HepG2 (cell line): Measurements from ENCODE around the gene DNAJC5. TPM values are rescaled to one million over a fixed set of nuclear protein-coding genes. Genes with fewer than 3 reads are reported as not detected.

ENCODE experiments used
- CREB1 ChIP-seq, 2 experiments: fragments of 450-650 bp in 1 of 2; IDR thresholded peaks; 2 replicates each; pipeline ENCODE4 v1.6.1; 2016 to 2017; ENCODE audit warnings: control low read depth in 1 of 2, mild to moderate bottlenecking in 1 of 2, missing compliant biosample characterization in 1 of 2, missing genetic modification characterization in 1 of 2
- E2F2 ChIP-seq: sonication (generic); formaldehyde crosslinking; IDR thresholded peaks from 2 replicates; pipeline ENCODE4 v1.4.0; 2020; ENCODE audit warnings: missing genetic modification reagents, borderline replicate concordance
- ELF3 ChIP-seq: IDR thresholded peaks from 2 replicates; pipeline ENCODE4 v1.6.1; 2016; ENCODE audit warnings: missing genetic modification reagents, missing compliant biosample characterization
- EP300 ChIP-seq, 3 experiments: sonication (generic) in 1 of 3; formaldehyde crosslinking in 1 of 3; IDR thresholded peaks; 2 replicates each; pipeline versions ENCODE4 v1.5.1 to v1.6.1; 2011 to 2020; ENCODE audit warnings: low read depth in 2 of 3, low read length in 2 of 3, borderline replicate concordance in 1 of 3, improper control_type of control experiment in 1 of 3, mild to moderate bottlenecking in 1 of 3, missing genetic modification reagents in 1 of 3, moderate library complexity in 1 of 3
- ERF ChIP-seq: IDR thresholded peaks from 2 replicates; pipeline ENCODE4 v1.6.1; 2018; ENCODE audit warnings: missing biosample characterization, missing genetic modification reagents
- JUN ChIP-seq: sonication (generic); formaldehyde crosslinking; IDR thresholded peaks from 2 replicates; pipeline ENCODE4 v1.4.0; 2020; ENCODE audit warnings: mild to moderate bottlenecking, missing genetic modification reagents
- JUNB ChIP-seq: sonication (generic); formaldehyde crosslinking; IDR thresholded peaks from 2 replicates; pipeline ENCODE4 v1.8.0; 2022; ENCODE audit warnings: missing genetic modification reagents, mild to moderate bottlenecking, borderline replicate concordance
- MIER2 ChIP-seq: IDR thresholded peaks from 2 replicates; pipeline ENCODE4 v1.6.1; 2016; ENCODE audit warnings: missing biosample characterization, missing genetic modification reagents
- MIXL1 ChIP-seq: IDR thresholded peaks from 2 replicates; pipeline ENCODE4 v1.6.1; 2016
- POGZ ChIP-seq: sonication (generic); formaldehyde crosslinking; IDR thresholded peaks from 2 replicates; pipeline ENCODE4 v1.4.0; 2020; ENCODE audit warnings: mild to moderate bottlenecking, missing genetic modification reagents
- POLR2AphosphoS2 ChIP-seq: IDR thresholded peaks from 2 replicates; pipeline ENCODE4 v1.6.1; 2011; ENCODE audit warnings: low read depth, low read length, improper control_type of control experiment
- RCOR2 ChIP-seq: IDR thresholded peaks from 2 replicates; pipeline ENCODE4 v1.6.1; 2016; ENCODE audit warnings: missing biosample characterization, missing genetic modification reagents
- SALL1 ChIP-seq: sonication (generic); formaldehyde crosslinking; IDR thresholded peaks from 2 replicates; pipeline ENCODE4 v1.8.0; 2022; ENCODE audit warnings: mild to moderate bottlenecking, missing genetic modification reagents
- SIN3B ChIP-seq: fragments of 150-350 bp; IDR thresholded peaks from 2 replicates; pipeline ENCODE4 v1.6.1; 2014; ENCODE audit warnings: low read length
- SPEN ChIP-seq: sonication (generic); formaldehyde crosslinking; IDR thresholded peaks from 2 replicates; pipeline ENCODE4 v1.5.1; 2020; ENCODE audit warnings: low read depth, mild to moderate bottlenecking, missing genetic modification reagents
- STAG1 ChIP-seq: sonication (generic); formaldehyde crosslinking; IDR thresholded peaks from 2 replicates; pipeline ENCODE4 v1.4.0; 2020; ENCODE audit warnings: missing genetic modification reagents
- TCF12 ChIP-seq, 2 experiments: fragments of 450-650 bp in 1 of 2; sonication (generic) in 1 of 2; formaldehyde crosslinking in 1 of 2; IDR thresholded peaks; 2 replicates each; pipeline versions ENCODE4 v1.6.1 to v1.8.0; 2017 to 2022; ENCODE audit warnings: antibody characterized with exemption in 1 of 2, mild to moderate bottlenecking in 1 of 2, missing genetic modification reagents in 1 of 2, moderate library complexity in 1 of 2
- YEATS4 ChIP-seq: sonication (generic); formaldehyde crosslinking; IDR thresholded peaks from 2 replicates; pipeline ENCODE4 v1.4.0; 2020; ENCODE audit warnings: missing genetic modification reagents, borderline replicate concordance
- ZBTB21 ChIP-seq: sonication (generic); formaldehyde crosslinking; IDR thresholded peaks from 2 replicates; pipeline ENCODE4 v1.4.0; 2020; ENCODE audit warnings: missing genetic modification reagents
- ZBTB7B ChIP-seq: sonication (generic); formaldehyde crosslinking; IDR thresholded peaks from 2 replicates; pipeline ENCODE4 v1.4.0; 2020; ENCODE audit warnings: missing genetic modification reagents
- ZFP41 ChIP-seq: sonication (generic); formaldehyde crosslinking; IDR thresholded peaks from 2 replicates; pipeline ENCODE4 v1.4.0; 2020; ENCODE audit warnings: mild to moderate bottlenecking, missing genetic modification reagents, borderline replicate concordance
- ZFP82 ChIP-seq: sonication (generic); formaldehyde crosslinking; IDR thresholded peaks from 2 replicates; pipeline ENCODE4 v1.5.1; 2020; ENCODE audit warnings: mild to moderate bottlenecking, missing genetic modification reagents, borderline replicate concordance
- ZMYM2 ChIP-seq: sonication (generic); formaldehyde crosslinking; IDR thresholded peaks from 2 replicates; pipeline ENCODE4 v1.8.0; 2022; ENCODE audit warnings: mild to moderate bottlenecking, missing genetic modification reagents
- ZNF343 ChIP-seq: sonication (generic); formaldehyde crosslinking; IDR thresholded peaks from 2 replicates; pipeline ENCODE4 v1.4.0; 2020; ENCODE audit warnings: mild to moderate bottlenecking, missing genetic modification reagents
- ZNF546 ChIP-seq: sonication (generic); formaldehyde crosslinking; conservative IDR thresholded peaks from 2 replicates; pipeline ENCODE4 v1.8.1; 2023; ENCODE audit warnings: mild to moderate bottlenecking, missing genetic modification reagents
- ZNF710 ChIP-seq: sonication (generic); formaldehyde crosslinking; IDR thresholded peaks from 2 replicates; pipeline ENCODE4 v1.5.0; 2020; ENCODE audit warnings: mild to moderate bottlenecking, missing genetic modification reagents, borderline replicate concordance
- ZSCAN9 ChIP-seq: IDR thresholded peaks from 2 replicates; pipeline ENCODE4 v1.6.1; 2016; ENCODE audit warnings: borderline replicate concordance
- polyA plus RNA-seq, 8 experiments: library from polyadenylated mRNA; depleted of rRNA in 3 of 8; stranded (reverse) in 7 of 8; unstranded in 1 of 8; fragments of >200 nt; fragmentation: Illumina TruSeq in 4 of 8; extraction: Trizol in 4 of 8; gene quantifications; 2 replicates each; pipeline versions ENCODE4 v1.2.1 to v1.2.3, GENCODE V29; 2011 to 2016; ENCODE audit warnings: low read depth in 4 of 8, missing spikeins in 1 of 8, mixed read lengths in 1 of 8; ENCODE audit not compliant: insufficient read depth in 1 of 8
- total RNA-seq, 5 experiments: library from RNA; depleted of rRNA; stranded (reverse); fragments of >200 nt; fragmentation: Illumina TruSeq; extraction: Trizol; gene quantifications; 2 replicates each; pipeline ENCODE4 v1.2.3, GENCODE V29; 2016; ENCODE audit warnings: low read depth in 1 of 5

DNAJC5 gene
- total and polyA plus RNA-seq, 2 of the 13 experiments (the other 11 are each of a cell fraction or from before 2014, with no cell fraction given) = 42.8 to 64.5 TPM

GRCh38 chr20:63968928-63969760 is 74.2 kb downstream of the DNAJC5 start (continued):
- TF ChIP-seq TCF12 (IDR thresholded peaks at IDR 0.05) (no peak), TCF12 (CRISPR knock-in tag; IDR thresholded peaks at IDR 0.05) (peak; percentile 72; the same call in 1 of the 2 replicates), ZFP41 (CRISPR knock-in tag) (no peak), JUNB (peak; percentile 65; the same call in 1 of the 2 replicates), STAG1 (no peak), ERF (peak; percentile 56; the same call in 1 of the 2 replicates), YEATS4 (peak; percentile 60), POGZ (CRISPR knock-in tag) (peak; percentile 59; the same call in 1 of the 2 replicates), SPEN (CRISPR knock-in tag) (peak; percentile 82), ZMYM2 (CRISPR knock-in tag) (0 out of 2 replicates have a peak, but pooled peaks have one; percentile 30), RCOR2 (CRISPR knock-in tag) (peak; percentile 55; the same call in 1 of the 2 replicates), ZNF546 (no peak; the same call in 1 of the 2 replicates), ZNF343 (CRISPR knock-in tag) (peak; percentile 83), ZBTB7B (CRISPR knock-in tag) (peak; percentile 94), MIER2 (CRISPR knock-in tag) (0 out of 2 replicates have a peak, but pooled peaks have one; percentile 41), SALL1 (CRISPR knock-in tag) (peak; percentile 85), POLR2AphosphoS2 (no peak), ELF3 (CRISPR knock-in tag) (peak; percentile 78; the same call in 1 of the 2 replicates), ZNF710 (CRISPR knock-in tag) (no peak), ZFP82 (no peak), E2F2 (CRISPR knock-in tag) (0 out of 2 replicates have a peak, but pooled peaks have one; percentile 53), CREB1 (IDR thresholded peaks at IDR 0.05) (0 out of 2 replicates have a peak, but pooled peaks have one; percentile 33), CREB1 (CRISPR knock-in tag; IDR thresholded peaks at IDR 0.05) (no peak), ZBTB21 (CRISPR knock-in tag) (no peak), ZSCAN9 (CRISPR knock-in tag) (peak; percentile 59; the same call in 1 of the 2 replicates), MIXL1 (peak; percentile 24; the same call in 1 of the 2 replicates), JUN (CRISPR knock-in tag) (peak; percentile 96), SIN3B (peak; percentile 49; the same call in 1 of the 2 replicates), EP300 (IDR thresholded peaks at IDR 0.05; ENCODE audit: low read depth in 2 of 2, low read length in 2 of 2) (peak in 1 of 2 experiments; percentile 65; a peak in 1 of 4 replicates), EP300 (CRISPR knock-in tag; IDR thresholded peaks at IDR 0.05; ENCODE audit: borderline replicate concordance) (peak; percentile 15; the same call in 1 of the 2 replicates)
